ENCODE measurements around the gene SMR3A.

The SMR3A gene
- total RNA-seq: 0 reads per million in 18 experiments

DNA sequence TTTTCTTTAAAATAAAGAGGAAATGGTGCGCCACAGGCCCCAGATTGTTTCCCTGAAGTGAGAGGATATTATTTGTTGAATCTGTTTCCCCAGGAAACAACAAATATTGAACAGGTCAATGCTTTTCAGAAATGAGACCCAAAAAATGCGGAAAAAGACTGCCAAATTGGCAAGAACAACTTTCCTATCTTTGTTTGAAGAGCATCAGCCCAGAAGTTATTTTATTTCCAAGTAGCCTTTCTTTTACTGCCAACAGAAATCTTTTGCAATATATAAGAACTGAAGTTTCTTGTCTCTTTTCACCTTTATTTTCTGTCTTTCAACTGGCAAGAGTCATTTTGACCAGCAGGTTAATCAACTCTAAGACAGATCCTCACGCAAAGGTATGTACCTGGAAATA, at the start of gene SMR3A:
TSS of gene SMR3A (plus strand) at position 301 of the 400 bp plus-strand sequence. CDS start 1,356 bp downstream, outside the sequence.
- no peak for DNase-seq

DNA sequence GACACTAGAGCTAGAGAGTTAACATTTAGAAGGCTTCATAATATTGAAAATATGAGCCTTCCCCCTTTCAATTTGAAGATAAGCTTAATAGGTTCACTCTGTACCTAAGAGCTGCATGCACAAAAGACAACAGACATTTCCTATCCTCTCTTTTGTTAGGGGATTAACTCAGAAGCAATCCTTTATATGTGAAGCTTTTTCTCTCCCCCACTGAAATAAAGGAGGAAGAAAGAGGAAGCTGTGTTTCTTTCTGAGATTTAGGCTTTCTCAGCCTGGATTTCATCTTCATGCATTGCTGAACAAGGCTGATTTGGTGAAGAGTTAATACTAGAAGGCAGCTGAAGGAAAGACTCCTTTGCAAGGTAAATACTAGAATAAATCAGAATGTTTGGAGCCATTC, 46.8 kb upstream of the SMR3A start:
- no peak for DNase-seq

DNA sequence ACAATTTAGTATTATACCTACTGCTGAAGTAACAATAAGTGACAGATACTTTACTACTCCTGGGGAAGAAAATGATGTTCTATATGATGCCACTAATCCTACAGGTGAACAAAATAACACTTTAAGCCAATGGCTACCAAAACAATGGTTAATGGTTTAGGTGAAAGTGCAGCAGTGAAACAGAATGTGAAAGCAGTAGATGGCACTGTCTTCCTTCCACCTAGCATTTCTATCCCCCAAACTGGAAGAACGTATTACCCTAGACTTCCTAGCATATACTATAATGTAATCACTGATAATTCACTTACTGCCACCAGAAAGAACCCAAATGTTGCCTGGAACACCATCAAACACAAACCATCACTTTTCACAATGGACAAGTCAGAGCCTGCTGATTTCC, 44.6 kb upstream of the SMR3A start:
- no peak for DNase-seq

DNA sequence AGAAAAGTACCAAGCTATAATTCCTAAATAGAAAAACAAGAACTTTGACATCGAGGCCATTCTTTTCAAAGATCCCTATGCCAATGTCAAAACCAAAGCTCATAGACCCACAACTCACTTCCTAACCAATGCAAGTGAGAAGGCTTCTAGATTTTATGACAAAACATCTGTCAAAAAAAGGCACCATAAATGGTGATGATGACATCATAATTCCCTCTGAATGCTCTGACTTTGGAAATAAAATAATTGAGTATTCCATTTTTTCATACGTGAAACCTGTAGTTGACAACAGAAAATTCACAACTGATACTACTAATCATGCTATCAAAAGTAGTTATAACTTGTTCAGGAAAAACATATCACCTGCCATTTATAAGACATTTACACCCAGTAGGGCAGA, 34.5 kb upstream of the SMR3A start:
- no peak for DNase-seq

DNA sequence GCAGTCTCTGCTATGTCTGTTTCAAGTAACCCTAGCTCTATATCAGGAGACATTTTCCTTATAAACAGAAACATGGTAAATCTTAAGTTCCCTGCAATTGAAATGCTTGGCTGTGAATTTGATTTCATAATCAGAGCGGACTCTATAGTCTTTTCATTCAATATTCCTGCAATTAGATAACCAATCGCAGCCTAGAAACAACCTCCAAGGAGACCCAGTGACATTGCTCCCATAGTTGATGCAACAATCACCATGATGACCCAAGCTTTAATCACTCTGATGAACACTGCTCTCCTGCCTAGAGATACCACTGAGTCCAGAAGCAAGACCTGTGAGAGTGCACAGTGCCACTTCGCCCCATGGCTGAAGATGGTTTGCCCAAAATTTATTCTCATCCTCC, 25.9 kb upstream of the SMR3A start, which contains the start of gene CABS1:
TSS of gene CABS1 (plus strand) at position 301 of the 400 bp plus-strand sequence. CDS start at position 360, 59 bp downstream.
- DNase-seq: no peak

DNA sequence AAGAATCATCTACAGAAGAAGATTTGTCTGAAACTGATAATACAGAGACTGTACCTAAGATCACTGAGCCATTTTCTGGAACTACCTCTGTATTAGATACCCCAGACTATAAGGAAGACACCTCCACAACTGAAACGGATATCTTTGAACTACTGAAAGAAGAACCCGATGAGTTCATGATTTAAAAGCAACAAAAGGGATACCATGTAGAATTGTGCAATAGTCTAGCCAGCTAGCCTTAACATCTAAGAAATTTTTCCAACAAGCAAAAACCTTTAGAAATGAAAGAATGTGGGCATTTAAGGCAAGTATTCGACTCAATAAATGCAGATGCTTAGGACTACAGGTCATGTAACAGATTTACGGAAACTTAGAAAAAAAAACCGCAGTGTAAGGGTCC, 24.5 kb upstream of the SMR3A start:
- DNase-seq: no peak

DNA sequence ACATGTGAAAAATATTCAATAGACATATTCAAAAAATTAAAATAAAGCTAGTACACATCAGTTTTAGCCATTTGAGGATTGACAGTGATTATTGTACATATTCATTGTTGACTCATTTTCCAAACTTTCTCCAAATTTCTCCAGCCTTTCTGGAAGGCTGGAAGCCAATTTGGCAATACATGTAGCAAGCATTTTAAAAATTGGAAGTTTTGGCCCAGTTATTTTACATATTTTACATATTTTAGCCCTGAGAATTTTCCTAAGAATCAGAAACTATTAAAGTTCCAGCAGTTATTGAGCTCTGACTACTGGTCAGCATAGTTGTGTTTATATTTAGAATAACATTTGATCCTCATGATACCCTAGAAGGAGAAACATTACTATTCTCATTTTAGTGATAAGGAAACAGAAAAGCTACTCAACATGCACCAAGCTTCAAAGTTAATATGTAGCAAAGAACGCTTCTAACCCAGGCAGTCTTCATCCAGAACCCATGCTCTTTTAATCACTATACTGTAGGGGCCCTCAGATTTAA, 22.6 kb upstream of the SMR3A start:
- no peak for DNase-seq

DNA sequence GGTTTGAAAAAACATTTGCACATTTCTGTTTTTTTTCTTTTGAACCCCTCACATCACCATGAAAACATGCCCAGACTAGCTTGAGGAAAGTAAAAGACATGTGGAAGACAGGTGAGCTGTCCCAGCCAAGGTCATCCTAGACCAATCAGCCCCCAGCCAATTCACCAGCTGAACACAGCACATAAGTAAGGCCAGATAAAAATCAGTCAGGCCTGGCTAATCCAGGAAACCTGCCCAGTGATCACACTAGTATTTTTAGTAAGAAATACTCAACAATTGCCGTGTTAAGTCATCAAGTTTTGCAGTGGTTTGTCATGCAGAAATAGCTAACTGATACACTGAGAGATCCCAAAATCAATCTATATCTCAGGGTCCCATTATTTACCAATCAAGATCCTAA, 4.4 kb upstream of the SMR3A start:
- DNase-seq: no peak

DNA sequence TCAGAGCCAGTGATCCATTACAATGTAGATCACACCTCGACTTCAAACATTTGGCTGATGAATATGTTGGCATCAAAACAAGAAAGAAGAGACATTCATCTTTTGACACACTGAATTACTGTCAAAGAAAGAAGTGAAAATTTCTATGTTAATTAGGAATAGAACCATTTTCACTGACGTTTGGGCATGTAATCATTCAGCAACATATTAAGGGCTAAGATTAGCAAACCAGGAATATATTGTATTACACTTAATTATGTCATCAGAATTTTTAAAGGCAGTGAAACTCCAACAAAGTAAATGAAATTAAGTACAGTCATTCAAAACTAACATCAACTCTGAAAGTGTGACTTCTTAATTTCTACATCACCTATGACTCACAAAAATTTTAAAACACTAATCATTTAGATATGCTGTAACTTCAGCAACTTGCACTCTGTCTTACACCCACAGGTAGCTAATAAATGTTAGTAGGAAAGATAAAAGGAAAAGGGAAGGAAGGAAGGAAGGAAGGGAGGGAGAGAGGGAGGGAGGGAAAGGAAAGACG, 1.4 kb upstream of the SMR3A start:
- DNase-seq: no peak

DNA sequence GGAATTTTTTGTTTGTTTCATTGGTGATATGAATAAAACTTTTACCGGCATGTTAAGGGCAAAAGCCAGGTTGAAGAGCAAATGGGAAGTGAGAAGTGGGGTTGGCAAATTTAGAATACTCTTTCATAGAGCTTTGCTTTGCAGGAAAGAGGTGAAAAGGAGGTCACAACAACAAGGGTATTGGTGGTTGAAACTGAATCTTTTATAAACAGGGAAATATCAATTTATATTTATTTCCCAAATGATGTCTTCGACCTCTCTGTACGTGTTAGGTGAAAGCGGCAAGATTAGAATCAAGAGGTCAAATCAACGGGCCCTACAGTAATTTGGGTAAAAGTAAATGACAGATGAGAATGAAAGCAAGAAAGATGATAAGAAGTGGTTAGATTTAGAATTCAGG, 3.4 kb downstream of the SMR3A start:
- DNase-seq: no peak

DNA sequence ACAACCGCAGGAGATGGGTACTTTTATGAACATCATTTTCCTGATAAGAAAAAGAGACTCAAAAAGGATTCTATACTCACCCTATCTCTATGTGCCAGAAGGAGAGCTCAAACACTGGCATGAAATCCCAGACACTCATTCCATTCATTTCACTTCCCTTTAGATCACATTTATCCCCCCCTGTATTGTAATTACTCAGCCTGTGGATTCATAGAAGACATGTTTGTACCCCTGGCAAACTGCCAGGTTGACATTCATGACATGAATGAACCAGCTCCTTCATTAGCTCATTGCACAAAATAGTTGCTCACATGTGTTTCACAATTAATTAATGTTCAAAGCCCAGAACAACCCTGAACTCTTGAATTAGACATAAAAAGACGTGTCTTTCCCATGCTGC, 4.9 kb downstream of the SMR3A start:
- DNase-seq: no peak

DNA sequence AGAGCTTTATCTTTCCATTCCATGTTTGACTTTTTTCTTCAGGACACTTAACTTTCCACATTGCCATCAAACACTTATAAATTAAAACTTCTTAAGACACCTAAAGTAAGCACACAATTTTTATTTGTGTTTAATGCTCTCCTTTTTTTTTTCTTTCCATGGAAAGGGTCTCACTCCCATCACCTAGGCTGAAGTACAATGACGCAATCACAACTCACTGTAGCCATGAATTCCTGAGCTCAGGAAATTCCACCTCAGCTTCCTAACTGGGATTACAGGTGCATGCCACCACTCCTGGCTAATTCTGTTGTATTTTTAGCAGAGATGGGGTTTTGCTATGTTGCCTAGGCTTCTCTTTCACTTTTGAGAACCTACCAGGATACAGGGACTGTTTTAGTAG, 7.3 kb downstream of the SMR3A start:
- no peak for DNase-seq

DNA sequence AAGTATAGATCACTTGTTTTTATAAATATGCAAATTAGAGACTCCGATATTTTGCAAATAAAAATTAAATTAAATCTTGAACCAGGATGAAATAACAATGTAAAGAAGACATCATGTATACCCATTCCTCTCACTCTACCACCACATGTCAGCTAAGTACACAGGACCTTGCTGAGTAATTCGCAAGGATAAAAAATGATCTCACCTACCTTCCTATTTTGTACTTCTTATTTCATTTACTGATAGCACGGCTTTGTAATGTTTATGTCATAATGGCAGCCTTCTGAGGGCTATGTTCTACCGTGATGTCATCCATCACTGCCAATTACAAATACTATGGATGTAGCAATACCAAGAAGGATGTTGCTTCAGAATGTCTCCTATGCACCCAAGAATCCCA, 11.4 kb downstream of the SMR3A start:
- DNase-seq: no peak

DNA sequence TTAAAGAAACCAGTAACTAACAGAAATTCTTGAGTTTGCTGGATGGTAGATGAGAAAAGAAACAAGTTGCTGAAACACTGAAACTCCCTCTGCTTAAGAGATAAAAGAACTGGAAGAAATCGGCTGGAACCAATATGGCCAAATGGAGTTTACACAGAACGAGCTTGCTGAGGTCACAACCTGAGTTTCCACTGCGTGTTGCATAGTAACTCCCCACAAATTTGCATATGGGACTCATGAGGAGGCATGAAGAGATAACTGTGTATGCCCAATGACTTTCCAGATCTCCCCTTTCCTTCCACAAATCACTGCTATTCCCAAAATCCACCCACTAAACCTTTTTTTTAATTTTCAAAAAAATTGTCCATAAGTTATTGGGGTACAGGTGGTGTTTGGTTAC, 12.2 kb downstream of the SMR3A start:
- no peak for DNase-seq

DNA sequence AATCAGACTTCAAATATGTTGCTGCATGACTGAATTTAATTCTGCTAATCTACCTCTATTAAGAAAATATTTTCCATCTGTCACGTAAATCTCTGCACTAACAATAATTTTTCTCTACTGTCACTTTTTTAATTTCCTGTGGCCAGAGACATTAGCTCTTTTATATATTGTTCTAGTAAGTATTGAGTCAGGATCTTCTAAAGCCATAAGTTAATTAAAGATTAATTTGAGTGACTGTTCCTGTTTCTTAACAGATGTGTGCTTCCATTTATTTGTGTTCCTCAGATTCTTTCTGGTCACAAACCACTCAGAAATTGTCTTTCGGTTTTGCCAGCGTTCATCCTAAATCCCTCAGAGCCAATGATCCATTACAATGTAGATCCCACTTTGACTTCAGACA, 20.0 kb downstream of the SMR3A start:
- no peak for DNase-seq

DNA sequence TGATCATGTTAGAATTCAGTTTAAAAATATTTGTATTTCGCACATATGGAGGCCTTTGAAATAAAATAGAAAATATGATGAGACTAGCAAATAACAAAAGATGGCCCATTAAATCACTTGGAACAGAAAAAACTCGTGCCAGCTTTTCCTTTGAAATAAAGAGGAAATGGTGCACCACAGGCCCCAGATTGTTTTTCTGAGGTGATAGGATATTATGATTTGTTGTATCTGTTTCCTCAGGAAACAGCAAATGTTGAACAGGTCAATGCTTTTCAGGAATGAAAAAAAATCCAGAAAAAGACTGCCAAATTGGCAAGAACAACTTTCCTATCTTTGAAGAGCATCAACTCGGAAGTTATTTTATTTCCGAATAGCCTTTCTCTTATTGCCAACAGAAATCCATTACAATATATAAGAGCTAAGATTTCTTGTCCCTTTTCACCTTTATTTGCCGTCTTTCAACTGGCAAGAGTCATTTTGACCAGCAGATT, 22.2 kb downstream of the SMR3A start, which contains the start of gene SMR3B:
TSS of gene SMR3B (plus strand) at position 441 of the 491 bp plus-strand sequence. CDS start 1,380 bp downstream, outside the sequence.
- DNase-seq: no peak

DNA sequence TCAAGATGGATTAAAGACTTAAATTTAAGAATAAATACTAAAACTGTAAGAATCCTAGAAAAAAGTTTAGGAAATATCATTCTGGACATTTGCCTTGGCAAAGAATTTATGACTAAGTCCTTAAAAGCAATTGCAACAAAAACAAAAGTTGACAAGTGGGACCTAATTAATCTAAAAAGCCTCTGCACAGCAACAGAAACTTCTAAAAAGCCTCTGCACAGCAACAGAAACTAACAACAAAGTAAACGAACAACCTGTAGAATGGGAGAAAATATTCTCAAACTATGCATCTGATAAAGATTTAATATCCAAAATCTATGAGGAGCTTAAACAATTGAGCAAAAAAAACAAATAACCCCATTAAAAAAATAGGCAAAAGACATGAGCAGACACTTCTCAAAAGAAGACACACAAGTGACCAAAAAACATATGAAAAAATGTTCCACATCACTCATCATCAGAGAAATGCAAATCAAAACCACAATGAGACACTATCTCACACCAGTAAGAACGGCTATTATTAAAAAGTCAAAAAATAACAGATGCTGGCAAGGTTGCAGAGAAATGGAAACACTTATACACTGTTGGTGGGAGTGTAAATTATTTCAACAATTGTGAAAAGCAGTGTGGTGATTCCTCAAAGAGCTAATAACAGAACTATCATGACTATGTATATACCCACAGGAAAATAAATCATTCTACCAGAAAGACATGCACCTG, 31.7 kb downstream of the SMR3A start:
- no peak for DNase-seq

DNA sequence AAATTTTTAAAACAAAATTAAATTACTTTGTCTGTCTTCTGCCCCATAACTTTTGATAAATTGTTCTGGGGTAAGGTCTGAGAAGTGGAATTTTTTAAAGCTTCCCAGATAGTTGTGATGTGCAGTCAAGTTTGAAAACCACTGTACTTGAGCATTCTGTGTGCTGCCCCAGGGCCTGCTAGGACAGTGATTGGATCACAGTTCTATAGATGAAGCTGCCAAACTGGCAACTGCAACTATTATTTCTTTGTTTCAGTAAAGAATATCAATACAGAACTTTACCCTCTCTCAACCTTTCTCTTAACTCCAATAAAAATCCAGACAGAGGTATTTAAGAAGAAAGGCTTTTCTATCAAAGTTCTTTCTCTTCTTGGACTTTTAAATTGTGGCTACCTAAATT, 37.0 kb downstream of the SMR3A start, which contains the start of gene OPRPN:
TSS of gene OPRPN (plus strand) at position 361 of the 400 bp plus-strand sequence. CDS start 1,346 bp downstream, outside the sequence.
- no peak for DNase-seq

DNA sequence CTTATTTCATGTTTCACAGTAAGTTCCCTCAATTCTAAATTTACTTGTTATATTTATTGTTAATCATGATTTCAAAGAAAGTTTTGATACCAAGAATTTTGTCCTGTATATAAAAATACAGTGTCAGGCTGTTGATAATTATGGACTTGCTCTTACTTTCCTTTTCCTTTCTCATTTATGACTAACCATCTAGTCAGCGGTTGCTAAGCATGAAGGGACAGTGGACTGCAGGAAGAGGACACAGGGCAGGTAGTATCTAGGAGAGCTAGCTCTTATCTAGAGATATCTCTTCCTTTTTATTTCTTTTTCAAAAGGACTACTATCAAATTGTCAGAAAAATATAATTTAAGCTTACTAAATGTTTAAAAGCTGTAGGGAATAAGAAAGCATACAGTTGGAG, 38.8 kb downstream of the SMR3A start:
- no peak for DNase-seq

DNA sequence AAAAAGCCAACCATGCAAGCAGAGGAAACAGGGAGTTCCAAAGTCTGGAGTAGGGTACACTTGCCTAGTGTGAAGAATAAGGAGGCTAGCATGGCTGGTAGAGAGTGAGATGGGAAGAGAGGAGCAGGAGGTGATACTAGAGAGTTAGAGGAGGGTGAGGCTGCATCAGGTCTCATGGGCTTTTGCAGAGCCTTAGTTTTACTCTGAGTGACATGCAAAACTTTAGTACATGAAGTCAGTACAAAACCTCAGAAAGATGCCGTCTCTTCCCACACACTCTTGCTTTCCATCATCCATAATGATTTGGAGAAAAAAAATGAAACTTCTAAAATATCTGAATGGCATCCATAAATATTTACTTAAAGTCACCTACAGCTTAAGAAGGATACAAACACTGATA, 42.2 kb downstream of the SMR3A start:
- no peak for DNase-seq

DNA sequence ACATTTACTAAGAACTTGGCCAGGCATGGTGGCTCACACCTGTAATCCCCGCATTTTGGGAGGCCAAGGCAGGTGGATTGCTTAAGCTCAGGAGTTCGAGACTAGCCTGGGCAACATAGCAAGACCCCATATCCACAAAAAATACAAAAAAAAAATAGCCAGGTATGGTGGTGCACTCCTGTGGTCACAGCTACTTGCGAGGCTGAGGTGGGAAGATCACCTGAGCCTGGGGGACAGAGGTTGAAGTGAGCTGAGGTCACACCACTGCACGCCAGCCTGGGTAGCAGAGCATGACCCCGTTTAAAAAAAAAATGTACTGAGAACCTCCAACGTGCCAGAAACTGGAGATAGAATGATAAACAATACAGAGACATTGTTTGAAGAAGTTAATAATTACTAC, 45.2 kb downstream of the SMR3A start:
- DNase-seq: no peak

Data from inflammatory macrophage (primary cell).